Kidney epithelial cell (primary cell): Measurements from ENCODE around the gene NAA40. TPM values are rescaled to one million over a fixed set of nuclear protein-coding genes. Genes with fewer than 3 reads are reported as not detected.
"Not testable (repeated sequence)": the region's sequence is repeated elsewhere in the genome, so short reads cannot be mapped to it uniquely, and the experiment has no call there.

Experiments used
- DNase-seq: peaks from one replicate; pipeline ENCODE4 v3.0.0-alpha.2; 2010; ENCODE audit warnings: low read depth
- H3K27me3 ChIP-seq: 2 replicates; pipeline ENCODE4 v1.6.0; 2011; ENCODE audit warnings: low read length; ENCODE audit not compliant: control insufficient read depth, insufficient read depth
- H3K36me3 ChIP-seq: 2 replicates; pipeline ENCODE4 v1.5.1; 2011; ENCODE audit warnings: low read length; ENCODE audit not compliant: control insufficient read depth, insufficient read depth
- H3K4me3 ChIP-seq: 2 replicates; pipeline ENCODE4 v1.5.1; 2011; ENCODE audit warnings: low read depth, mild to moderate bottlenecking, control low read depth, low read length
- CTCF ChIP-seq: IDR thresholded peaks from 2 replicates; pipeline ENCODE4 v1.5.1; 2011; ENCODE audit warnings: mild to moderate bottlenecking, moderate library complexity, low read length, control low read depth, inconsistent platforms; ENCODE audit not compliant: insufficient read depth, poor library complexity, severe bottlenecking
- total RNA-seq: library from RNA; depleted of rRNA; stranded (reverse); fragments of >200 nt; gene quantifications from 2 replicates; pipeline ENCODE4 v1.2.3, GENCODE V29; 2015

NAA40 gene
- total RNA-seq, 1 donor from 2014 or later, result 15.6 TPM

GRCh38 chr11:63945477-63946163, 6.8 kb downstream of the NAA40 start:
- Histone ChIP-seq H3K27me3 (no peaks in the 10 kb centered on the region), H3K36me3 (peaks cover 2% of the 10 kb centered on the region), H3K4me3 (no peak overlapping the region)
- peak; percentile 68 for TF ChIP-seq CTCF
- peak; percentile 28 for DNase-seq

DNA sequence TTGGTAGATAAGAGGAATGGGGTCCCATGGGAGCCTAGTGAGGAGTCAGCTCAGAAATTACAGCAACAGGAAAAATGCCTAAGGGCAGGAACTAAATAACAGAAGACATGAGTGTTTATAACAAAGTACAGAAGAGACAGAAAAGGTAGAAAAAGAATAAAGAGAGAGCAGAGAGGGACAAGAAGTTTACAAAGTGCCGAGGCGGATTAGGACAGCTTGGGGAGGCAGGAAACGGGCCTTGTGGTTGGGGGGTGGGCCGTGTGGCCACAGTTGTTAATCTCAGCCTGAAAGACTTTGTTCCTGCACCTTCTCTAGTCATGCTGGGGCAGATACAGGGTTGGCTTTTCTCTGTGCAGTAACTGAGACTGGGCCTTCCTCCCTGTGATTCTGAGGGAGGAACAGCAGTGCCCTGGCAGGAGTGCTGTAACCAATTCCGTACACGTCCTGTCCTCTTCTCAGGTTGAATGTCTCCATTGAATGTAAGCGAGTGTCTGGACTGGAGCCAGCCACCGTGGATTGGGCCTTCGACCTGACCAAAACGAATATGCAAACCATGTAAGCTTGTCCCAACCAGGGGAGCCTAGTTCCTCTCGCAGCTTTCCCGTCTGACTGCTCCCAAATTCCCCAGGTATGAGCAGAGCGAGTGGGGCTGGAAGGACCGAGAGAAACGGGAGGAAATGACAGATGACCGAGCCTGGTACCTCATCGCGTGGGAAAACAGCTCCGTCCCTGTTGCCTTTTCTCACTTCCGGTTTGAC, 13.2 kb downstream of the NAA40 start:
- H3K27me3 ChIP-seq, result no peaks in the 10 kb centered on the region
- no peak overlapping the region for H3K4me3 ChIP-seq
- DNase-seq, result no peak
- H3K36me3 ChIP-seq, result no peaks in the 10 kb centered on the region
- no peak for TF ChIP-seq CTCF

DNA sequence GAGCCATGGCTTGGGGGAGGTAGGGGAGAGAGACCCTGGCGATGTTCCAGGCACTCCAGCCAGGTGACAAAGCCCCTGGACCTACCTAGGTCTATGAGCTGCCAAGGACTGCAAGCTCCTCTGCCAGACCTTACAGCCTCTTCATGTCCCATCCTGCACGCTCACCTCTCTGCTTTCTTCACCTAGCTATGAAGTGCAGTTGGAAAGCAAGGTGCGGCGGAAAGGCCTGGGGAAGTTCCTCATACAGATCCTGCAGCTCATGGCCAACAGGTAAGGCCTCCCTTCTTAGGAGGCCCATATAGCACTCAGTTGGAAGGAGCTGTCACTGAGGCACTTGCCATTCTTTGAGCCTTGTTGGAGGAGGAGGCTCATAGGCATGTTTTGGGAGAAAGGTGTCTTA, 13.8 kb downstream of the NAA40 start:
- no peaks in the 10 kb centered on the region for H3K27me3 ChIP-seq
- H3K4me3 ChIP-seq, result no peak overlapping the region
- TF ChIP-seq CTCF, result no peak
- no peak for DNase-seq
- H3K36me3 ChIP-seq, result no peaks in the 10 kb centered on the region

GRCh38 chr11:63958008-63958407, 19.2 kb downstream of the NAA40 start:
- H3K36me3 ChIP-seq, result no peaks in the 10 kb centered on the region
- no peak for TF ChIP-seq CTCF
- no peak overlapping the region for H3K4me3 ChIP-seq
- no peak for DNase-seq
- H3K27me3 ChIP-seq, result no peaks in the 10 kb centered on the region

GRCh38 chr11:63961608-63962412, 23.0 kb downstream of the NAA40 start:
- no peak for TF ChIP-seq CTCF
- no peaks in the 10 kb centered on the region for H3K36me3 ChIP-seq
- DNase-seq, result no peak
- no peaks in the 10 kb centered on the region for H3K27me3 ChIP-seq
- H3K4me3 ChIP-seq, result no peak overlapping the region

- not testable (repeated sequence) for DNase-seq, H3K36me3 ChIP-seq, H3K27me3 ChIP-seq, H3K4me3 ChIP-seq
Measured at GRCh38 chr11:63963895-63964294, 25.1 kb downstream of the NAA40 start.
